Measurements from ENCODE around the gene EHMT2.

The EHMT2 gene

GRCh38 chr6:31877651-31878161, 19.8 kb downstream of the EHMT2 start:
- no peak for DNase-seq (ENCODE audit: low read depth)
- no peak overlapping the region for H3K4me3 ChIP-seq (ENCODE audit: low read depth, low read length)
- no peak for TF ChIP-seq CTCF (IDR thresholded peaks at IDR 0.05; ENCODE audit: low read depth, low read length, missing control alignments)

DNA sequence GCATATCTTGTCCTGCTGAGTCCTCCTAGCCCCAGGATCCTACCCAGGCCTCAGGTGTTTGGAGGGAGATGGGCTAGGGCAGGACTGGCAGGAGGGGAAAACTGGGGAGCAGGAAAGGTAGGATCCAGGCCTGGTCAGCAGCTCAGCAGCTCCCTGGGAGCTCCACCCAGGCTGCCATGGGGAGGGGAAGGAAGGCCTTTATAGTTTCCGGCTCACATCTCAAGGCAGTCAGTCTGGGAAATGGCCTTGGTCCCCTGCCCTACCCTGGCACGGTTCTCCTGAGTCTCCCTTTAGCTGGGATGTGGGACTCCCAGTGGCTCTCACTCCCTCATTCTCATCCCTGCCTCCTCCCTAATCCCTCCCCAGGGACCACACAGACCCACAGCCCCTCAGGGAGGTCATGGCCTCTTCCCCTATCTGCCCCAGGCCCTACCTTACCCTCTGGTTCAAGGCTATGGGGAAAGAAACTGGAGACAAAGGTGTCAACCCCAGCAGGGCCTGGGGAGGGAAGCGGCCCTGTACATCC, 20.3 kb downstream of the EHMT2 start:
- DNase-seq (ENCODE audit: low read depth) = no peak
- no peak for TF ChIP-seq CTCF (IDR thresholded peaks at IDR 0.05; ENCODE audit: low read depth, low read length, missing control alignments)
- no peak overlapping the region for H3K4me3 ChIP-seq (ENCODE audit: low read depth, low read length)

DNA sequence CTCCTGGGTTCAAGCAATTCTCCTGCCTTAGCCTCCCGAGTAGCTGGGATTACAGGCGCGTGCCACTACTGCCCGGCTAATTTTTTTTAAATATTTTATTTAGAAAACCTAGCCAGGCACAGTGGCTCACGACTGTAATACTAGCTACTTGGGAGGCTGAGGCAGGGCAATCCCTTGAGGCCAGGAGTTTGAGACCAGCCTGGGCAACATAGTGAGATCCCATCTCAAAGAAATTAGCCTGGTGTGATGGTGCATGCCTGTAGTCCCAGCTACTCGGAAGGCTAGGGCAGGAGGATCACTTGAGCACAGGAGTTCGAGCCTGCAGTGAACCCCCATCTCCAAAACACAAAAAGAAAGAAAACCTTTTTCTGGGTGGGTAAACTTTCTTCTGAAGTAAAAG, 21.1 kb downstream of the EHMT2 start:
- H3K4me3 ChIP-seq (ENCODE audit: low read depth, low read length) = no peak overlapping the region
- no peak for TF ChIP-seq CTCF (IDR thresholded peaks at IDR 0.05; ENCODE audit: low read depth, low read length, missing control alignments)
- DNase-seq (ENCODE audit: low read depth) = no peak

- TF ChIP-seq CTCF (IDR thresholded peaks at IDR 0.05; ENCODE audit: low read depth, low read length, missing control alignments) = no peak
- H3K4me3 ChIP-seq (ENCODE audit: low read depth, low read length) = no peak overlapping the region
- DNase-seq (ENCODE audit: low read depth) = no peak
These were observed 21.6 kb downstream of the EHMT2 start for GRCh38 chr6:31875877-31876276.

DNA sequence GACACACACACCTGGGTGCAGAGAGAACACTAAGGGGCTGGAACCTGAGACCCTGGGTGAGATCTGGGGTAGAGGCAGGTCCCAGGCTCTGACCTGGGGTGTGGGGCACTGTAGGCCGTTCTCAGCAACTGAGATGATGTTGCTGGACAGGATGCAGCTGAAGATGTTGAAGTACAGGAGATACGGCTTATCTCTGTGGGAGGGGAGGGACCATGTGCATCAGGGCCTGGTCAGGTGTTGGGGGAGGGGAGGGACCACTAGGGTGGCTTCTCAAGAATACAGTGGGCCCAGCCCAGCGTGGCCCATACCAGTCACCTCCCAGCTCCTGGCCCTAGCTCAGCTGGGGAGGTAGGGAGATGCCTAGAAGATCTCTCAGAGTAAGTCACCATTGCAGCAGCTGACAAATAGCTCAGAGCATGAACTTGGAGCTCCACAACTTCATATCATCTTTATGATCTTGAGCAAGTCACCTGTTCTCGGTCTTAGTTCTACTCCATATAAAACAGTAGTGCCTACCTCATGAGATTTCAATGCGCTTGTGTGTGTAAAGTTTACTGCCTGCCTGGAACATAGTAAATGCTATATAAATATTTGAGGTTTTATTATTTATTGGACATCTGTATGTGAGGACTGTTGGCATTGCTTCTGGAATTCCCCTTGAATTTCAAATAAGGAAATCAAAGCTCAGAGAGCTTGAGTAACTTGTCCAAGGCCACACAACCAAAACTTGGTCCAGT, 22.5 kb downstream of the EHMT2 start:
- DNase-seq (ENCODE audit: low read depth) = no peak
- no peak for TF ChIP-seq CTCF (IDR thresholded peaks at IDR 0.05; ENCODE audit: low read depth, low read length, missing control alignments)
- H3K4me3 ChIP-seq (ENCODE audit: low read depth, low read length) = no peak overlapping the region

- no peak for TF ChIP-seq CTCF (IDR thresholded peaks at IDR 0.05; ENCODE audit: low read depth, low read length, missing control alignments)
- no peak overlapping the region for H3K4me3 ChIP-seq (ENCODE audit: low read depth, low read length)
- no peak for DNase-seq (ENCODE audit: low read depth)
These were observed 23.3 kb downstream of the EHMT2 start for GRCh38 chr6:31874084-31874670.
